GM23338 (cell line): ENCODE data around the gene MUC6. TPM values are rescaled to one million over a fixed set of nuclear protein-coding genes. Genes with fewer than 3 reads are reported as not detected.

Experiments used
- polyA plus RNA-seq: library from polyadenylated mRNA; unstranded; fragments of >200 nt; fragmentation: Nextera tagmentation; extraction: Ambion mirVana; gene quantifications from 2 replicates; pipeline ENCODE4 v1.2.1, GENCODE V29; 2016
- total RNA-seq: library from RNA; depleted of rRNA; stranded (reverse); fragments of >200 nt; shearing (Covaris generic); gene quantifications from 2 replicates; pipeline ENCODE4 v1.2.3, GENCODE V29; 2014; rRNA removed

Gene MUC6
- total and polyA plus RNA-seq, 2 experiments from 2014 or later = not detected

Other genes with a start within 250 kb of the MUC6 start
- 3.1 and 5.5 TPM in 2 replicates for gene CEND1, start 246.6 kb downstream of the MUC6 start, total RNA-seq
- 4.8 and 5.7 TPM in 2 replicates for gene CEND1, start 246.6 kb downstream of the MUC6 start, polyA plus RNA-seq
- gene SLC25A22, start 238.4 kb downstream of the MUC6 start, total RNA-seq = 41.2 and 46.4 TPM in 2 replicates
- gene SLC25A22, start 238.4 kb downstream of the MUC6 start, polyA plus RNA-seq = 20.2 and 21.0 TPM in 2 replicates
- 26.0 and 37.6 TPM in 2 replicates for gene PIDD1, start 231.5 kb downstream of the MUC6 start, total RNA-seq
- 22.7 and 25.6 TPM in 2 replicates for gene PIDD1, start 231.5 kb downstream of the MUC6 start, polyA plus RNA-seq
- 428 and 518 TPM in 2 replicates for gene RPLP2, start 226.8 kb downstream of the MUC6 start, total RNA-seq
- 1,782 and 2,023 TPM in 2 replicates for gene RPLP2, start 226.8 kb downstream of the MUC6 start, polyA plus RNA-seq
- gene PNPLA2, start 217.8 kb downstream of the MUC6 start, total RNA-seq = 33.4 and 45.6 TPM in 2 replicates
- 31.1 and 32.3 TPM in 2 replicates for gene PNPLA2, start 217.8 kb downstream of the MUC6 start, polyA plus RNA-seq
- gene CRACR2B, start 208.8 kb downstream of the MUC6 start, total RNA-seq = 58.0 and 64.1 TPM in 2 replicates
- 55.9 and 59.4 TPM in 2 replicates for gene CRACR2B, start 208.8 kb downstream of the MUC6 start, polyA plus RNA-seq
- gene CD151, start 203.8 kb downstream of the MUC6 start, total RNA-seq = 109 and 119 TPM in 2 replicates
- gene CD151, start 203.8 kb downstream of the MUC6 start, polyA plus RNA-seq = 62.9 and 64.4 TPM in 2 replicates
- gene POLR2L, start 194.2 kb downstream of the MUC6 start, total RNA-seq = 32.2 and 34.0 TPM in 2 replicates
- 369 TPM in 2 replicates for gene POLR2L, start 194.2 kb downstream of the MUC6 start, polyA plus RNA-seq
- gene TSPAN4, start 193.9 kb downstream of the MUC6 start, total RNA-seq = 145 and 150 TPM in 2 replicates
- gene TSPAN4, start 193.9 kb downstream of the MUC6 start, polyA plus RNA-seq = 76.8 and 88.4 TPM in 2 replicates
- gene CHID1, start 125.9 kb downstream of the MUC6 start, total RNA-seq = 51.2 and 67.3 TPM in 2 replicates
- gene CHID1, start 125.9 kb downstream of the MUC6 start, polyA plus RNA-seq = 54.1 and 55.4 TPM in 2 replicates
- gene AP2A2, start 110.8 kb downstream of the MUC6 start, total RNA-seq = 36.4 and 47.5 TPM in 2 replicates
- 23.7 and 28.4 TPM in 2 replicates for gene AP2A2, start 110.8 kb downstream of the MUC6 start, polyA plus RNA-seq
- not detected in 2 replicates for gene MUC2, start 38.2 kb upstream of the MUC6 start, total RNA-seq
- not detected in 2 replicates for gene MUC2, start 38.2 kb upstream of the MUC6 start, polyA plus RNA-seq
- gene MUC5AC, start 121.2 kb upstream of the MUC6 start, total RNA-seq = not detected in 2 replicates
- not detected in 2 replicates for gene MUC5AC, start 121.2 kb upstream of the MUC6 start, polyA plus RNA-seq
- 0.90 TPM in 1 of 2 replicates, not detected in the other for gene MUC5B, start 186.3 kb upstream of the MUC6 start, total RNA-seq
- 0.05 and 0.18 TPM in 2 replicates for gene MUC5B, start 186.3 kb upstream of the MUC6 start, polyA plus RNA-seq